ENCODE data around the gene NIPAL1.
"Not testable (repeated sequence)": the region's sequence is repeated elsewhere in the genome, so short reads cannot be mapped to it uniquely, and the experiment has no call there.

Gene NIPAL1

GRCh38 chr4:48016141-48017107 is at the start of gene NIPAL1, which contains the start of gene CNGA1:
NIPAL1 (plus strand) TSS chr4:48016772; CDS start chr4:48016840, 68 bp downstream.
CNGA1 (minus strand) TSS chr4:48016681; CDS start chr4:47952689, 63,992 bp downstream.
- no peak for TF ChIP-seq POLR2A (IDR thresholded peaks at IDR 0.05; ENCODE audit: low read depth, low read length)
- peak; percentile 29 for DNase-seq (ENCODE audit: insufficient read length, low spot score)
- FAIRE-seq, result no peak

GRCh38 chr4:47968847-47969246 is 47.7 kb upstream of the NIPAL1 start:
- no peak for DNase-seq (ENCODE audit: insufficient read length, low spot score)
- FAIRE-seq, result no peak
- TF ChIP-seq POLR2A (IDR thresholded peaks at IDR 0.05; ENCODE audit: low read depth, low read length), result no peak

GRCh38 chr4:47972181-47972580 is 44.4 kb upstream of the NIPAL1 start:
- DNase-seq (ENCODE audit: insufficient read length, low spot score) (no peak), FAIRE-seq (no peak)
- no peak for TF ChIP-seq POLR2A (IDR thresholded peaks at IDR 0.05; ENCODE audit: low read depth, low read length)

- no peak for TF ChIP-seq POLR2A (IDR thresholded peaks at IDR 0.05; ENCODE audit: low read depth, low read length)
- no peak for FAIRE-seq
These were observed 43.9 kb upstream of the NIPAL1 start for GRCh38 chr4:47972721-47973120.

GRCh38 chr4:47974566-47974965 is 42.0 kb upstream of the NIPAL1 start:
- FAIRE-seq (no peak), DNase-seq (ENCODE audit: insufficient read length, low spot score) (no peak)
- TF ChIP-seq POLR2A (IDR thresholded peaks at IDR 0.05; ENCODE audit: low read depth, low read length), result no peak

More at GRCh38 chr4:47972721-47973120, 43.9 kb upstream of the NIPAL1 start:
- DNase-seq (ENCODE audit: insufficient read length, low spot score), result no peak

GRCh38 chr4:47990145-47990544 is 26.4 kb upstream of the NIPAL1 start:
- no peak for TF ChIP-seq POLR2A (IDR thresholded peaks at IDR 0.05; ENCODE audit: low read depth, low read length)
- DNase-seq (ENCODE audit: insufficient read length, low spot score) (no peak), FAIRE-seq (no peak)

GRCh38 chr4:47992475-47992874 is 24.1 kb upstream of the NIPAL1 start:
- not testable (repeated sequence) for DNase-seq (ENCODE audit: insufficient read length, low spot score); FAIRE-seq

GRCh38 chr4:47996021-47996420 is 20.6 kb upstream of the NIPAL1 start:
- DNase-seq (ENCODE audit: insufficient read length, low spot score) (no peak), FAIRE-seq (no peak)

GRCh38 chr4:48002267-48002666 is 14.3 kb upstream of the NIPAL1 start:
- no peak for DNase-seq (ENCODE audit: insufficient read length, low spot score)
- no peak for FAIRE-seq
- TF ChIP-seq POLR2A (IDR thresholded peaks at IDR 0.05; ENCODE audit: low read depth, low read length), result no peak

More at GRCh38 chr4:47996021-47996420, 20.6 kb upstream of the NIPAL1 start:
- TF ChIP-seq POLR2A (IDR thresholded peaks at IDR 0.05; ENCODE audit: low read depth, low read length), result no peak

- FAIRE-seq; DNase-seq (ENCODE audit: insufficient read length, low spot score): not testable (repeated sequence)
These were observed 13.0 kb upstream of the NIPAL1 start for GRCh38 chr4:48003568-48003967.

- TF ChIP-seq POLR2A (IDR thresholded peaks at IDR 0.05; ENCODE audit: low read depth, low read length), result no peak
- FAIRE-seq (no peak), DNase-seq (ENCODE audit: insufficient read length, low spot score) (no peak)
These were observed 10.8 kb upstream of the NIPAL1 start for GRCh38 chr4:48005781-48006180.

- DNase-seq (ENCODE audit: insufficient read length, low spot score) (no peak), FAIRE-seq (no peak)
- TF ChIP-seq POLR2A (IDR thresholded peaks at IDR 0.05; ENCODE audit: low read depth, low read length), result no peak
These were observed 8.5 kb upstream of the NIPAL1 start for GRCh38 chr4:48008021-48008596.

GRCh38 chr4:48010906-48011305 is 5.7 kb upstream of the NIPAL1 start:
- DNase-seq (ENCODE audit: insufficient read length, low spot score); FAIRE-seq: not testable (repeated sequence)

- no peak for TF ChIP-seq POLR2A (IDR thresholded peaks at IDR 0.05; ENCODE audit: low read depth, low read length)
- FAIRE-seq, result no peak
- DNase-seq (ENCODE audit: insufficient read length, low spot score), result no peak
These were observed 4.8 kb upstream of the NIPAL1 start for GRCh38 chr4:48011722-48012121.

GRCh38 chr4:48012824-48013223 is 3.7 kb upstream of the NIPAL1 start:
- DNase-seq (ENCODE audit: insufficient read length, low spot score) (no peak), FAIRE-seq (no peak)
- TF ChIP-seq POLR2A (IDR thresholded peaks at IDR 0.05; ENCODE audit: low read depth, low read length), result no peak
